Sigmoid colon (tissue), 7 donors: ENCODE data around the gene ADAM10. TPM values are rescaled to one million over a fixed set of nuclear protein-coding genes. Genes with fewer than 3 reads are reported as not detected.

Experiments used
- DNase-seq: peaks from one replicate; pipeline ENCODE4 v3.0.0-alpha.2; 2019
- H3K27ac ChIP-seq, 4 donors: fragments of 200-600 bp; sonication (generic); one replicate each; pipeline ENCODE4 v1.5.1; 2016 to 2019; ENCODE audit warnings: mild to moderate bottlenecking in 1 of 4
- H3K27me3 ChIP-seq, 3 donors: fragments of 200-600 bp; sonication (generic); one replicate each; pipeline ENCODE4 v1.5.1; 2019; ENCODE audit warnings: mild to moderate bottlenecking in 1 of 3
- H3K36me3 ChIP-seq, 4 donors: fragments of 200-600 bp; sonication (generic); one replicate each; pipeline ENCODE4 v1.5.1; 2016 to 2019
- H3K4me1 ChIP-seq, 4 donors: fragments of 200-600 bp; sonication (generic); one replicate each; pipeline ENCODE4 v1.5.1; 2017 to 2019
- H3K4me3 ChIP-seq, 4 donors: fragments of 200-600 bp; sonication (generic); one replicate each; pipeline ENCODE4 v1.5.1; 2017 to 2019; ENCODE audit warnings: mild to moderate bottlenecking in 2 of 4, moderate library complexity in 1 of 4
- H3K9me3 ChIP-seq, 4 donors: fragments of 200-600 bp in 3 of 4; sonication (generic) in 3 of 4; one replicate each; pipeline versions ENCODE4 v1.5.1 to v1.6.1; 2013 to 2019
- CTCF ChIP-seq, 4 experiments: fragments of 450-650 bp in 3 of 4; fragments of 200-600 bp in 1 of 4; IDR thresholded peaks; one replicate each; pipeline ENCODE4 v1.5.1; 2016 to 2019; ENCODE audit warnings: antibody characterized with exemption in 4 of 4, mild to moderate bottlenecking in 3 of 4, moderate library complexity in 2 of 4
- EP300 ChIP-seq, 4 donors: sonication (generic); formaldehyde crosslinking; IDR thresholded peaks; one replicate each; pipeline ENCODE4 v1.6.1; 2017; ENCODE audit warnings: antibody characterized with exemption in 4 of 4
- POLR2A ChIP-seq, 2 donors: fragments of 450-650 bp; IDR thresholded peaks; one replicate each; pipeline ENCODE4 v1.6.1; 2016; ENCODE audit warnings: antibody characterized with exemption in 2 of 2, mild to moderate bottlenecking in 2 of 2, moderate library complexity in 2 of 2
- POLR2AphosphoS5 ChIP-seq, 4 donors: sonication (generic); formaldehyde crosslinking; IDR thresholded peaks; one replicate each; pipeline ENCODE4 v1.6.1; 2017; ENCODE audit warnings: antibody characterized with exemption in 4 of 4
- WGBS, 2 donors: extraction: QIAGEN DNeasy Blood & Tissue Kit; methylation state at CpG; one replicate each; pipeline ENCODE4 v1.1.7; 2013; 5-methylcytosine and 5-hydroxymethylcytosine counted together
- intact Hi-C: fragments of 100-400 bp; cut with DNase I; formaldehyde crosslinking; loops from one replicate; pipeline ENCODE4 v1.15.1; 2023
- polyA plus RNA-seq, 3 donors: library from polyadenylated mRNA; stranded (reverse); fragments of 200-250 nt; gene quantifications; one replicate each; pipeline ENCODE4 v1.2.3, GENCODE V29; 2013
- total RNA-seq, 4 donors: library from RNA; depleted of rRNA; stranded (reverse); fragments of >200 nt; gene quantifications; one replicate each; pipeline ENCODE4 v1.1.0, GENCODE V29; 2016
- donor health status: healthy with polysubstance abuse.
- donor health status: Bipolar disorder and iron deficiency.
- donor health status: healthy.

The ADAM10 gene
- total and polyA plus RNA-seq, 7 donors: 6.6 to 70.9 (median 44.9) TPM

GRCh38 chr15:58588096-58588495 is 161.4 kb downstream of the ADAM10 start:
- no peak overlapping the region for H3K27ac ChIP-seq
- 56 to 89% methylated on average over 1 of the region's 1 CpG for WGBS, 2 donors
- no peak for TF ChIP-seq EP300 (IDR thresholded peaks at IDR 0.05)
- no peak for TF ChIP-seq POLR2AphosphoS5 (IDR thresholded peaks at IDR 0.05)
- TF ChIP-seq POLR2A (IDR thresholded peaks at IDR 0.05): no peak
- TF ChIP-seq CTCF (IDR thresholded peaks at IDR 0.05): no peak
- intact Hi-C loops: no loop called here
- H3K4me3 ChIP-seq: no peak overlapping the region
- DNase-seq: no peak
- H3K27me3 ChIP-seq: no peaks in the 10 kb centered on the region
- H3K9me3 ChIP-seq: no peaks in the 10 kb centered on the region
- no peaks in the 10 kb centered on the region for H3K36me3 ChIP-seq
- no peaks in the 10 kb centered on the region for H3K4me1 ChIP-seq

GRCh38 chr15:58587486-58587885 is 162.0 kb downstream of the ADAM10 start:
- 96% methylated on average over 4 of the region's 4 CpGs for WGBS, 2 donors
- H3K4me3 ChIP-seq: no peak overlapping the region
- no peaks in the 10 kb centered on the region for H3K9me3 ChIP-seq
- H3K27ac ChIP-seq: no peak overlapping the region
- no peaks in the 10 kb centered on the region for H3K27me3 ChIP-seq
- no peak for TF ChIP-seq EP300 (IDR thresholded peaks at IDR 0.05)
- no peak for TF ChIP-seq POLR2A (IDR thresholded peaks at IDR 0.05)
- no peak for TF ChIP-seq POLR2AphosphoS5 (IDR thresholded peaks at IDR 0.05)
- TF ChIP-seq CTCF (IDR thresholded peaks at IDR 0.05): no peak
- no peak for DNase-seq
- H3K36me3 ChIP-seq: no peaks in the 10 kb centered on the region
- intact Hi-C loops: no loop called here
- no peaks in the 10 kb centered on the region for H3K4me1 ChIP-seq

- H3K27ac ChIP-seq: no peak overlapping the region
- WGBS, 2 donors: 69 to 88% methylated on average over 5 of the region's 5 CpGs
- H3K9me3 ChIP-seq: no peaks in the 10 kb centered on the region
- TF ChIP-seq POLR2A (IDR thresholded peaks at IDR 0.05): no peak
- no peak for TF ChIP-seq EP300 (IDR thresholded peaks at IDR 0.05)
- TF ChIP-seq POLR2AphosphoS5 (IDR thresholded peaks at IDR 0.05): no peak
- TF ChIP-seq CTCF (IDR thresholded peaks at IDR 0.05): no peak
- H3K4me1 ChIP-seq: no peaks in the 10 kb centered on the region
- H3K27me3 ChIP-seq: no peaks in the 10 kb centered on the region
- no peak for DNase-seq
- intact Hi-C loops: no loop called here
- H3K36me3 ChIP-seq: no peaks in the 10 kb centered on the region
- no peak overlapping the region for H3K4me3 ChIP-seq
Observed at GRCh38 chr15:58585693-58586443, 163.6 kb downstream of the ADAM10 start.

- intact Hi-C loops: no loop called here
Observed at GRCh38 chr15:58584789-58585461, 164.6 kb downstream of the ADAM10 start.

More at GRCh38 chr15:58584789-58585461, 164.6 kb downstream of the ADAM10 start:
- H3K27ac ChIP-seq: no peak overlapping the region
- no peak for TF ChIP-seq POLR2A (IDR thresholded peaks at IDR 0.05)
- TF ChIP-seq POLR2AphosphoS5 (IDR thresholded peaks at IDR 0.05): no peak
- TF ChIP-seq CTCF (IDR thresholded peaks at IDR 0.05): no peak
- no peak for TF ChIP-seq EP300 (IDR thresholded peaks at IDR 0.05)
- H3K4me1 ChIP-seq: no peaks in the 10 kb centered on the region
- no peaks in the 10 kb centered on the region for H3K36me3 ChIP-seq
- 80 to 84% methylated on average over 6 of the region's 6 CpGs for WGBS, 2 donors
- no peak overlapping the region for H3K4me3 ChIP-seq
- no peaks in the 10 kb centered on the region for H3K27me3 ChIP-seq
- H3K9me3 ChIP-seq: no peaks in the 10 kb centered on the region
- no peak for DNase-seq
